Activated CD8-positive, alpha-beta T cell treated with anti-CD3 and anti-CD28 coated beads for 36 hours (primary cell): ENCODE measurements around the gene NRF1. TPM values are rescaled to one million over a fixed set of nuclear protein-coding genes. Genes with fewer than 3 reads are reported as not detected.

ENCODE experiments used
- ATAC-seq: fragments of 200-7000 bp; cut with Tn5 transposase; one replicate; pipeline ENCODE4 v1.10.0; 2021; ENCODE audit warnings: mild to moderate bottlenecking, moderate library complexity
- CTCF ChIA-PET: fragments of 350-600 bp; sonication (Branson Sonifier 250); formaldehyde crosslinking; loops from one replicate; lab custom pipeline; 2021; ENCODE audit warnings: antibody characterized with exemption; lab: Charles Lee
- POLR2A ChIA-PET: fragments of 350-600 bp; sonication (Branson Sonifier 250); formaldehyde crosslinking; loops from one replicate; lab custom pipeline; 2021; ENCODE audit warnings: antibody characterized with exemption; lab: Charles Lee
- DNase-seq: peaks from one replicate; pipeline ENCODE4 v3.0.0-alpha.2; 2020
- H3K27ac Mint-ChIP-seq: one replicate; pipeline ENCODE4 v1.8.0; 2021; ENCODE audit warnings: mild to moderate bottlenecking, mixed read lengths
- H3K27me3 Mint-ChIP-seq: one replicate; pipeline ENCODE4 v1.8.0; 2021; ENCODE audit warnings: mixed read lengths
- H3K36me3 Mint-ChIP-seq: one replicate; pipeline ENCODE4 v1.8.0; 2021; ENCODE audit warnings: low read depth, mixed read lengths
- H3K4me1 Mint-ChIP-seq: one replicate; pipeline ENCODE4 v1.8.0; 2021; ENCODE audit warnings: low read depth, mixed read lengths
- H3K4me3 Mint-ChIP-seq: one replicate; pipeline ENCODE4 v1.8.0; 2021; ENCODE audit warnings: mild to moderate bottlenecking, moderate library complexity, mixed read lengths
- H3K9me3 Mint-ChIP-seq: one replicate; pipeline ENCODE4 v1.8.0; 2021; ENCODE audit warnings: mixed read lengths
- CTCF ChIP-seq: fragments of 200-600 bp; IDR thresholded peaks from one replicate; pipeline ENCODE4 v1.8.0; 2022; ENCODE audit warnings: antibody characterized with exemption, mild to moderate bottlenecking
- intact Hi-C: fragments of 100-400 bp; cut with micrococcal nuclease; formaldehyde crosslinking; loops from one replicate; pipeline ENCODE4 v1.10.0; 2022
- total RNA-seq, 2 experiments: library from RNA; stranded (reverse); gene quantifications; one replicate each; pipeline ENCODE4 v1.2.3, GENCODE V29; 2021

Gene NRF1
- total RNA-seq, 2 experiments from 2014 or later = 23.3 to 23.9 TPM

- peaks cover 45% of the 10 kb centered on the region for H3K4me1 Mint-ChIP-seq
- POLR2A ChIA-PET = interaction anchor here (0.5 to 1.0 kb wide), 2 partner anchors 9 to 27 kb away, joined by 3 read pairs; no protein-coding TSS in a partner anchor
- no peak for DNase-seq
- ATAC-seq = no peak
- no peaks in the 10 kb centered on the region for H3K9me3 Mint-ChIP-seq
- no peaks in the 10 kb centered on the region for H3K27me3 Mint-ChIP-seq
- CTCF ChIA-PET = interaction anchor here (1.3 to 1.7 kb wide), 4 partner anchors 9 to 230 kb away, joined by 3 to 7 read pairs (median 3); partner anchors contain the start of gene SMKR1
- H3K36me3 Mint-ChIP-seq = peaks cover 40% of the 10 kb centered on the region
- no peak for TF ChIP-seq CTCF
- no peak overlapping the region for H3K27ac Mint-ChIP-seq
- no peak overlapping the region for H3K4me3 Mint-ChIP-seq
- intact Hi-C loops = no loop called here
These were observed 5.4 kb upstream of the NRF1 start for GRCh38 chr7:129605960-129606614.

GRCh38 chr7:129606803-129607202 lies 4.7 kb upstream of the NRF1 start:
- Mint-ChIP-seq H3K27ac (peak overlapping the region; percentile 74), H3K36me3 (peaks cover 41% of the 10 kb centered on the region), H3K4me3 (no peak overlapping the region), H3K4me1 (peaks cover 45% of the 10 kb centered on the region), H3K9me3 (no peaks in the 10 kb centered on the region), H3K27me3 (no peaks in the 10 kb centered on the region)
- DNase-seq (no peak), ATAC-seq (no peak)
- TF ChIP-seq CTCF = no peak
- POLR2A ChIA-PET = no interaction called here
- CTCF ChIA-PET = interaction anchor here (0.9 to 1.6 kb wide), 4 partner anchors 104 to 236 kb away, joined by 3 to 4 read pairs (median 4); partner anchors contain the start of gene SMKR1
- intact Hi-C loops = no loop called here

GRCh38 chr7:129607471-129608120 lies 3.9 kb upstream of the NRF1 start:
- DNase-seq (peak; percentile 66), ATAC-seq (no peak)
- POLR2A ChIA-PET = no interaction called here
- intact Hi-C loops = no loop called here
- Mint-ChIP-seq H3K36me3 (peaks cover 41% of the 10 kb centered on the region), H3K4me3 (no peak overlapping the region), H3K27me3 (no peaks in the 10 kb centered on the region), H3K4me1 (peaks cover 45% of the 10 kb centered on the region), H3K27ac (no peak overlapping the region), H3K9me3 (no peaks in the 10 kb centered on the region)
- TF ChIP-seq CTCF = peak; percentile 65
- CTCF ChIA-PET = interaction anchor here (0.6 to 1.3 kb wide), 12 partner anchors 10 to 265 kb away, joined by 3 to 5 read pairs (median 4); no protein-coding TSS in a partner anchor

- ATAC-seq = no peak
- intact Hi-C loops = loop anchor here (10.0 kb wide), 1 partner anchor 115 kb away; no protein-coding TSS in a partner anchor
- Mint-ChIP-seq H3K4me3 (peak overlapping the region; percentile 93), H3K27me3 (no peaks in the 10 kb centered on the region), H3K4me1 (peaks cover 53% of the 10 kb centered on the region), H3K27ac (peak overlapping the region; percentile 99), H3K36me3 (peaks cover 44% of the 10 kb centered on the region), H3K9me3 (no peaks in the 10 kb centered on the region)
- ChIA-PET POLR2A (interaction anchor here (0.6 kb wide), 1 partner anchor 154 kb away, joined by 5 read pairs; no protein-coding TSS in a partner anchor), CTCF (interaction anchor here (1.0 to 3.0 kb wide), 3 partner anchors 25 to 242 kb away, joined by 4 to 10 read pairs (median 4); no protein-coding TSS in a partner anchor)
- no peak for DNase-seq
- TF ChIP-seq CTCF = no peak
These were observed 1.9 kb upstream of the NRF1 start for GRCh38 chr7:129609666-129610065.
